ENCODE results near the gene MYRIP.

Gene MYRIP

GRCh38 chr3:40037582-40037981 is 228.2 kb downstream of the MYRIP start:
- no peaks in the 10 kb centered on the region for H3K79me2 ChIP-seq (ENCODE audit: insufficient read depth, low read length)
- no peak overlapping the region for H3K4me2 ChIP-seq (ENCODE audit: low read length)
- H3K27ac ChIP-seq (ENCODE audit: low read depth, low read length, poor library complexity, severe bottlenecking), result no peak overlapping the region
- H3K9me3 ChIP-seq (ENCODE audit: low read length), result no peaks in the 10 kb centered on the region
- H4K20me1 ChIP-seq (ENCODE audit: insufficient read depth, low read length), result no peaks in the 10 kb centered on the region
- no peak for TF ChIP-seq EZH2 (IDR thresholded peaks at IDR 0.05; ENCODE audit: borderline replicate concordance, low read length)
- TF ChIP-seq, protein P1, sequence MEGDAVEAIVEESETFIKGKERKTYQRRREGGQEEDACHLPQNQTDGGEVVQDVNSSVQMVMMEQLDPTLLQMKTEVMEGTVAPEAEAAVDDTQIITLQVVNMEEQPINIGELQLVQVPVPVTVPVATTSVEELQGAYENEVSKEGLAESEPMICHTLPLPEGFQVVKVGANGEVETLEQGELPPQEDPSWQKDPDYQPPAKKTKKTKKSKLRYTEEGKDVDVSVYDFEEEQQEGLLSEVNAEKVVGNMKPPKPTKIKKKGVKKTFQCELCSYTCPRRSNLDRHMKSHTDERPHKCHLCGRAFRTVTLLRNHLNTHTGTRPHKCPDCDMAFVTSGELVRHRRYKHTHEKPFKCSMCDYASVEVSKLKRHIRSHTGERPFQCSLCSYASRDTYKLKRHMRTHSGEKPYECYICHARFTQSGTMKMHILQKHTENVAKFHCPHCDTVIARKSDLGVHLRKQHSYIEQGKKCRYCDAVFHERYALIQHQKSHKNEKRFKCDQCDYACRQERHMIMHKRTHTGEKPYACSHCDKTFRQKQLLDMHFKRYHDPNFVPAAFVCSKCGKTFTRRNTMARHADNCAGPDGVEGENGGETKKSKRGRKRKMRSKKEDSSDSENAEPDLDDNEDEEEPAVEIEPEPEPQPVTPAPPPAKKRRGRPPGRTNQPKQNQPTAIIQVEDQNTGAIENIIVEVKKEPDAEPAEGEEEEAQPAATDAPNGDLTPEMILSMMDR (IDR thresholded peaks at IDR 0.05; ENCODE audit: low read length), result no peak
- no peaks in the 10 kb centered on the region for H3K27me3 ChIP-seq (ENCODE audit: insufficient read depth, low read length)
- no peaks in the 10 kb centered on the region for H3K36me3 ChIP-seq (ENCODE audit: insufficient read depth, low read length)
- no peaks in the 10 kb centered on the region for H3F3A ChIP-seq (ENCODE audit: insufficient read depth, low read length)
- H3K9ac ChIP-seq (ENCODE audit: low read length), result no peak overlapping the region
- no peak overlapping the region for H3K4me3 ChIP-seq (ENCODE audit: low read depth, low read length, poor library complexity, severe bottlenecking)
- H3K9me2 ChIP-seq (ENCODE audit: low read depth, low read length), result no peaks in the 10 kb centered on the region
- H3K4me1 ChIP-seq (ENCODE audit: insufficient read depth, low read length, severe bottlenecking), result no peaks in the 10 kb centered on the region
- no peak overlapping the region for H2AFZ ChIP-seq (ENCODE audit: low read length)

DNA sequence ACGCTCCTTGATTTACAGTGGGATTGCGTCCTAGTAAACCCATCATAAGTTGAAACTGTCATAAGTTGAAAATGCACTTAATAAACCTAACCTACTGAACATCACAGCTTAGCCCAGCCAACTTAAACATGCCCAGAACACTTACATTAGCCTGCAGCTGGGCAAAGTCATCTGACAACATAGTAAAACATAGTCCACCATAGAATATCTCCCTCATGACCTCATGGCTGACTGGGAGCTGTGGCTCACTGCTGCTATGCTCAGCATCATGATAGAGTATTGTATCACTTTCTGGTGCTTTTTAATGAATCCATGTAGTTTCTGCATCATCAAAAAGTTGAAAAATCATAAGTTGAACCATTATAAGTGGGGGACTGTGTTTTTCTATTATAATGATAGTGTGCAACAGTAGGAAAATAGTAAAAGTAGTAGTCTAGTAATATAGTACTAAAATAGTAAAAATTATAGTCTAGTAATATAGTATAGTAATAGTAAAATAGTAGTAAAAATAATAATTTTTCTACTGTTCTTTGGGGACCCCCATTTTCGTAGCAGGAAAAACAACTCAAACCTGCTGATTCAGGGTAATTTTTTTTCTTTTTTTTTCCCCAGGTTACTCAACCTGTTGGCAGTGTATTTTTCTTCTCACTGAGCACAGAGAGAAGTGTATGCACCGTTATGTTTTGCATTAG is 233.5 kb downstream of the MYRIP start:
- Histone ChIP-seq H2AFZ (ENCODE audit: low read length) (no peak overlapping the region), H3K27me3 (ENCODE audit: insufficient read depth, low read length) (no peaks in the 10 kb centered on the region), H3K4me1 (ENCODE audit: insufficient read depth, low read length, severe bottlenecking) (no peaks in the 10 kb centered on the region), H3K9me3 (ENCODE audit: low read length) (no peaks in the 10 kb centered on the region), H3K36me3 (ENCODE audit: insufficient read depth, low read length) (no peaks in the 10 kb centered on the region), H4K20me1 (ENCODE audit: insufficient read depth, low read length) (no peaks in the 10 kb centered on the region), H3K27ac (ENCODE audit: low read depth, low read length, poor library complexity, severe bottlenecking) (no peak overlapping the region), H3K9me2 (ENCODE audit: low read depth, low read length) (no peaks in the 10 kb centered on the region), H3F3A (ENCODE audit: insufficient read depth, low read length) (no peaks in the 10 kb centered on the region), H3K4me3 (ENCODE audit: low read depth, low read length, poor library complexity, severe bottlenecking) (no peak overlapping the region), H3K79me2 (ENCODE audit: insufficient read depth, low read length) (no peaks in the 10 kb centered on the region), H3K9ac (ENCODE audit: low read length) (no peak overlapping the region), H3K4me2 (ENCODE audit: low read length) (no peak overlapping the region)
- TF ChIP-seq EZH2 (IDR thresholded peaks at IDR 0.05; ENCODE audit: borderline replicate concordance, low read length), result no peak
- TF ChIP-seq, protein P1 (IDR thresholded peaks at IDR 0.05; ENCODE audit: low read length), result no peak

DNA sequence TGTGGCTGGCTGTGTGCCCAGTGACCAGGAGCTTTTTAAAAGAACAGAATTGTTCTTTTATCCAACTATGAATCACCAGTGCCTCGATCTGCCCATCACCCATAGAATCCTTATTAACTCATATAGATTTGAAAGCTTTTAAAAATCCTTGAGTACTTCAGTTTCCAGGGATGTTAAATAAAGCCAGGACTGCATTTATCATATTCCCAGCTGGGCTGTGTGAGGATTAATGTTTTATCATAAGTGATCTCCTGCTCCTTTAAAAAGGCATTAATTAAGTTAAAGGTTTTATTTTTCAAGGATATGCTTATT is 234.0 kb downstream of the MYRIP start:
- no peaks in the 10 kb centered on the region for H3K27me3 ChIP-seq (ENCODE audit: insufficient read depth, low read length)
- H3K36me3 ChIP-seq (ENCODE audit: insufficient read depth, low read length), result no peaks in the 10 kb centered on the region
- H3K27ac ChIP-seq (ENCODE audit: low read depth, low read length, poor library complexity, severe bottlenecking), result no peak overlapping the region
- H3K9me2 ChIP-seq (ENCODE audit: low read depth, low read length), result no peaks in the 10 kb centered on the region
- no peaks in the 10 kb centered on the region for H3K79me2 ChIP-seq (ENCODE audit: insufficient read depth, low read length)
- TF ChIP-seq EZH2 (IDR thresholded peaks at IDR 0.05; ENCODE audit: borderline replicate concordance, low read length), result no peak
- TF ChIP-seq, protein P1 (IDR thresholded peaks at IDR 0.05; ENCODE audit: low read length), result no peak
- H3F3A ChIP-seq (ENCODE audit: insufficient read depth, low read length), result no peaks in the 10 kb centered on the region
- no peak overlapping the region for H3K4me3 ChIP-seq (ENCODE audit: low read depth, low read length, poor library complexity, severe bottlenecking)
- H4K20me1 ChIP-seq (ENCODE audit: insufficient read depth, low read length), result no peaks in the 10 kb centered on the region
- H2AFZ ChIP-seq (ENCODE audit: low read length), result no peak overlapping the region
- no peaks in the 10 kb centered on the region for H3K9me3 ChIP-seq (ENCODE audit: low read length)
- H3K4me1 ChIP-seq (ENCODE audit: insufficient read depth, low read length, severe bottlenecking), result no peaks in the 10 kb centered on the region
- no peak overlapping the region for H3K4me2 ChIP-seq (ENCODE audit: low read length)
- no peak overlapping the region for H3K9ac ChIP-seq (ENCODE audit: low read length)

All from OCI-LY1 (cell line).